Neuronal stem cell (in vitro differentiated cells): Measurements from ENCODE around the gene CLN6.

Source experiments
- DNase-seq: peaks from one replicate; pipeline ENCODE4 v3.0.0-alpha.2; 2013; ENCODE audit warnings: low spot score
- H2AFZ ChIP-seq: one replicate; pipeline ENCODE4 v1.6.1; 2013; ENCODE audit warnings: mild to moderate bottlenecking, low read length, inconsistent platforms
- H2AK5ac ChIP-seq: 2 replicates; pipeline ENCODE4 v1.6.1; 2013; ENCODE audit warnings: low read depth, mild to moderate bottlenecking, inconsistent platforms, low read length, moderate library complexity, mixed read lengths
- H2BK120ac ChIP-seq: 2 replicates; pipeline ENCODE4 v1.6.1; 2013; ENCODE audit warnings: low read depth, mild to moderate bottlenecking, inconsistent platforms, low read length, moderate library complexity, mixed read lengths
- H2BK12ac ChIP-seq: one replicate; pipeline ENCODE4 v1.6.1; 2013; ENCODE audit warnings: low read length, inconsistent platforms
- H2BK15ac ChIP-seq: 2 replicates; pipeline ENCODE4 v1.6.1; 2013; ENCODE audit warnings: mild to moderate bottlenecking, low read length, inconsistent platforms, mixed read lengths
- H2BK5ac ChIP-seq: one replicate; pipeline ENCODE4 v1.6.1; 2013; ENCODE audit warnings: inconsistent platforms, mild to moderate bottlenecking, low read length, moderate library complexity
- H3K14ac ChIP-seq: one replicate; pipeline ENCODE4 v1.6.1; 2013; ENCODE audit warnings: low read length, inconsistent platforms
- H3K18ac ChIP-seq: 2 replicates; pipeline ENCODE4 v1.6.1; 2013; ENCODE audit warnings: low read length, inconsistent platforms
- H3K23ac ChIP-seq: 2 replicates; pipeline ENCODE4 v1.6.1; 2013; ENCODE audit warnings: low read depth, mild to moderate bottlenecking, mixed read lengths, low read length, inconsistent platforms; ENCODE audit not compliant: poor library complexity
- H3K27ac ChIP-seq: replicated peaks from 3 replicates; pipeline ENCODE4 v1.5.1; 2013; ENCODE audit warnings: low read length, inconsistent platforms
- H3K27me3 ChIP-seq, 3 experiments: 2 replicates each; pipeline ENCODE4 v1.6.1; 2013; ENCODE audit warnings: low read length in 3 of 3, mild to moderate bottlenecking in 2 of 3, inconsistent platforms in 1 of 3, low read depth in 1 of 3, mixed read lengths in 1 of 3, moderate library complexity in 1 of 3; ENCODE audit not compliant: control insufficient read depth in 3 of 3, insufficient read depth in 3 of 3
- H3K36me3 ChIP-seq, 2 donors: replicated peaks in 1 of 2; 2 replicates each; pipeline ENCODE4 v1.6.1; 2013; ENCODE audit warnings: low read length in 2 of 2; ENCODE audit not compliant: control insufficient read depth in 2 of 2, insufficient read depth in 2 of 2
- H3K4ac ChIP-seq: 2 replicates; pipeline ENCODE4 v1.6.1; 2013; ENCODE audit warnings: inconsistent platforms, mild to moderate bottlenecking, low read length, moderate library complexity
- H3K4me1 ChIP-seq, 2 donors: 1 replicate in 1 of 2; 2 replicates in 1 of 2; pipeline ENCODE4 v1.6.1; 2013; ENCODE audit warnings: low read length in 2 of 2, low read depth in 1 of 2; ENCODE audit not compliant: control insufficient read depth in 2 of 2, insufficient read depth in 1 of 2
- H3K4me2 ChIP-seq: one replicate; pipeline ENCODE4 v1.6.1; 2013; ENCODE audit warnings: mild to moderate bottlenecking, low read length, inconsistent platforms; ENCODE audit not compliant: insufficient read depth, poor library complexity, severe bottlenecking
- H3K4me3 ChIP-seq, 2 donors: 2 replicates each; pipeline ENCODE4 v1.5.1; 2013; ENCODE audit warnings: low read length in 2 of 2, mild to moderate bottlenecking in 2 of 2, inconsistent platforms in 1 of 2, moderate library complexity in 1 of 2
- H3K79me1 ChIP-seq: one replicate; pipeline ENCODE4 v1.6.1; 2013; ENCODE audit warnings: low read depth, mild to moderate bottlenecking, inconsistent platforms, low read length, moderate library complexity
- H3K9ac ChIP-seq: one replicate; pipeline ENCODE4 v1.6.1; 2013; ENCODE audit warnings: mild to moderate bottlenecking, low read depth, low read length, inconsistent platforms; ENCODE audit not compliant: poor library complexity
- H3K9me3 ChIP-seq, 2 donors: replicated peaks in 1 of 2; 2 replicates each; pipeline versions ENCODE3 to v1.6.1; 2013; ENCODE audit warnings: low read length in 2 of 2, mild to moderate bottlenecking in 2 of 2, inconsistent platforms in 1 of 2, low read depth in 1 of 2, mixed read lengths in 1 of 2, moderate library complexity in 1 of 2; ENCODE audit not compliant: control insufficient read depth in 2 of 2, insufficient read depth in 1 of 2
- H4K8ac ChIP-seq: one replicate; pipeline ENCODE4 v1.6.1; 2013; ENCODE audit warnings: low read depth, mild to moderate bottlenecking, inconsistent platforms, low read length, moderate library complexity
- H4K91ac ChIP-seq: one replicate; pipeline ENCODE4 v1.6.1; 2013; ENCODE audit warnings: low read length, low read depth, mild to moderate bottlenecking, inconsistent platforms; ENCODE audit not compliant: poor library complexity
- WGBS, 2 donors: extraction: QIAGEN DNeasy Blood & Tissue Kit; methylation state at CpG; one replicate each; pipeline ENCODE4 v1.1.7; 2013; ENCODE audit warnings: missing lambda C conversion rate in 2 of 2, mixed read lengths in 1 of 2; ENCODE audit not compliant: insufficient read length in 2 of 2, insufficient replicate concordance in 1 of 2; ENCODE audit errors: extremely low coverage in 2 of 2; 5-methylcytosine and 5-hydroxymethylcytosine counted together

CLN6 gene

GRCh38 chr15:68210821-68211655 lies 18.5 kb downstream of the CLN6 start:
- DNase-seq = peak; percentile 61
- peak overlapping the region; percentile 71 for H2AK5ac ChIP-seq
- no CpG with 5 or more reads among the region's 23 CpGs for WGBS, 2 donors
- no peak overlapping the region for H4K8ac ChIP-seq
- H2BK5ac ChIP-seq = peak overlapping the region; percentile 19
- no peak overlapping the region for H3K4me3 ChIP-seq
- no peaks in the 10 kb centered on the region for H3K9me3 ChIP-seq
- H3K9ac ChIP-seq = peak overlapping the region; percentile 44
- H3K4me1 ChIP-seq = peaks cover 0 to 10% of the 10 kb centered on the region in 2 donors
- peaks cover 8 to 83% of the 10 kb centered on the region in 2 donors for H3K36me3 ChIP-seq
- H2BK15ac ChIP-seq = peak overlapping the region; percentile 21
- H3K4me2 ChIP-seq = no peak overlapping the region
- no peak overlapping the region for H3K27ac ChIP-seq
- no peak overlapping the region for H2BK12ac ChIP-seq
- peak overlapping the region; percentile 57 for H3K23ac ChIP-seq
- peaks cover 15% of the 10 kb centered on the region for H3K79me1 ChIP-seq
- H3K27me3 ChIP-seq = no peaks in the 10 kb centered on the region
- H3K4ac ChIP-seq = no peak overlapping the region
- no peak overlapping the region for H4K91ac ChIP-seq
- H3K14ac ChIP-seq = peak overlapping the region; percentile 79
- H2BK120ac ChIP-seq = no peak overlapping the region
- H3K18ac ChIP-seq = peak overlapping the region; percentile 93
- H2AFZ ChIP-seq = no peak overlapping the region

GRCh38 chr15:68210409-68210756 lies 19.1 kb downstream of the CLN6 start:
- Histone ChIP-seq H2BK5ac (peak overlapping the region; percentile 19), H3K27me3 (no peaks in the 10 kb centered on the region), H3K4me2 (no peak overlapping the region), H3K14ac (peak overlapping the region; percentile 79), H2BK120ac (no peak overlapping the region), H3K23ac (peak overlapping the region; percentile 57), H4K8ac (no peak overlapping the region), H3K9ac (peak overlapping the region; percentile 55), H3K18ac (peak overlapping the region; percentile 93), H3K36me3 (peaks cover 8 to 84% of the 10 kb centered on the region in 2 donors), H2AFZ (no peak overlapping the region), H3K27ac (no peak overlapping the region), H3K4me3 (no peak overlapping the region), H2BK12ac (peak overlapping the region; percentile 75), H2AK5ac (peak overlapping the region; percentile 71), H3K4me1 (peaks cover 0 to 16% of the 10 kb centered on the region in 2 donors), H3K9me3 (no peaks in the 10 kb centered on the region), H4K91ac (no peak overlapping the region), H3K4ac (peak overlapping the region; percentile 4), H3K79me1 (peaks cover 16% of the 10 kb centered on the region), H2BK15ac (peak overlapping the region; percentile 21)
- no CpG with 5 or more reads among the region's 9 CpGs for WGBS, 2 donors
- no peak for DNase-seq

GRCh38 chr15:68209735-68210408 lies 19.7 kb downstream of the CLN6 start:
- WGBS, 2 donors = no CpG with 5 or more reads among the region's 13 CpGs
- no peak for DNase-seq
- H3K4me2 ChIP-seq = no peak overlapping the region

GRCh38 chr15:68209272-68209671 lies 20.3 kb downstream of the CLN6 start:
- H3K4ac ChIP-seq = no peak overlapping the region
- H3K4me2 ChIP-seq = no peak overlapping the region
- WGBS, 2 donors = no CpG with 5 or more reads among the region's 7 CpGs
- H3K27me3 ChIP-seq = no peaks in the 10 kb centered on the region
- no peak overlapping the region for H3K4me3 ChIP-seq
- no peak overlapping the region for H2AK5ac ChIP-seq
- peaks cover 16% of the 10 kb centered on the region for H3K79me1 ChIP-seq
- no peak overlapping the region for H2BK120ac ChIP-seq
- no peak overlapping the region for H4K91ac ChIP-seq
- no peak for DNase-seq
- peaks cover 0 to 18% of the 10 kb centered on the region in 2 donors for H3K4me1 ChIP-seq
- H3K9me3 ChIP-seq = no peaks in the 10 kb centered on the region
- no peak overlapping the region for H2AFZ ChIP-seq
- no peak overlapping the region for H4K8ac ChIP-seq
- no peak overlapping the region for H2BK12ac ChIP-seq
- peaks cover 8 to 73% of the 10 kb centered on the region in 2 donors for H3K36me3 ChIP-seq
- H2BK5ac ChIP-seq = no peak overlapping the region
- H3K18ac ChIP-seq = no peak overlapping the region
- no peak overlapping the region for H3K23ac ChIP-seq
- no peak overlapping the region for H2BK15ac ChIP-seq
- no peak overlapping the region for H3K14ac ChIP-seq
- no peak overlapping the region for H3K9ac ChIP-seq
- no peak overlapping the region for H3K27ac ChIP-seq

More at GRCh38 chr15:68209735-68210408, 19.7 kb downstream of the CLN6 start:
- H3K4me1 ChIP-seq = peaks cover 0 to 18% of the 10 kb centered on the region in 2 donors
- H3K27me3 ChIP-seq = no peaks in the 10 kb centered on the region
- peak overlapping the region; percentile 4 for H3K4ac ChIP-seq
- H2BK5ac ChIP-seq = peak overlapping the region; percentile 19
- no peaks in the 10 kb centered on the region for H3K9me3 ChIP-seq
- no peak overlapping the region for H3K18ac ChIP-seq
- no peak overlapping the region for H2BK120ac ChIP-seq
- H2AFZ ChIP-seq = no peak overlapping the region
- peak overlapping the region; percentile 71 for H2AK5ac ChIP-seq
- peak overlapping the region; percentile 21 for H2BK15ac ChIP-seq
- H3K23ac ChIP-seq = peak overlapping the region; percentile 11
- H4K8ac ChIP-seq = no peak overlapping the region
- H4K91ac ChIP-seq = no peak overlapping the region
- no peak overlapping the region for H2BK12ac ChIP-seq
- H3K27ac ChIP-seq = no peak overlapping the region
- H3K79me1 ChIP-seq = peaks cover 16% of the 10 kb centered on the region
- H3K36me3 ChIP-seq = peaks cover 8 to 79% of the 10 kb centered on the region in 2 donors
- H3K4me3 ChIP-seq = no peak overlapping the region
- peak overlapping the region; percentile 63 for H3K14ac ChIP-seq
- H3K9ac ChIP-seq = peak overlapping the region; percentile 55
